GM12874 (cell line): ENCODE data around the gene PRRT4.

ENCODE experiments used
- TF ChIP-seq, protein P1 (sequence below): IDR thresholded peaks from 2 replicates; pipeline ENCODE4 v1.5.1; 2011; ENCODE audit warnings: low read depth, mild to moderate bottlenecking, control low read depth, low read length, moderate library complexity; ENCODE audit not compliant: insufficient read depth

The PRRT4 gene

DNA sequence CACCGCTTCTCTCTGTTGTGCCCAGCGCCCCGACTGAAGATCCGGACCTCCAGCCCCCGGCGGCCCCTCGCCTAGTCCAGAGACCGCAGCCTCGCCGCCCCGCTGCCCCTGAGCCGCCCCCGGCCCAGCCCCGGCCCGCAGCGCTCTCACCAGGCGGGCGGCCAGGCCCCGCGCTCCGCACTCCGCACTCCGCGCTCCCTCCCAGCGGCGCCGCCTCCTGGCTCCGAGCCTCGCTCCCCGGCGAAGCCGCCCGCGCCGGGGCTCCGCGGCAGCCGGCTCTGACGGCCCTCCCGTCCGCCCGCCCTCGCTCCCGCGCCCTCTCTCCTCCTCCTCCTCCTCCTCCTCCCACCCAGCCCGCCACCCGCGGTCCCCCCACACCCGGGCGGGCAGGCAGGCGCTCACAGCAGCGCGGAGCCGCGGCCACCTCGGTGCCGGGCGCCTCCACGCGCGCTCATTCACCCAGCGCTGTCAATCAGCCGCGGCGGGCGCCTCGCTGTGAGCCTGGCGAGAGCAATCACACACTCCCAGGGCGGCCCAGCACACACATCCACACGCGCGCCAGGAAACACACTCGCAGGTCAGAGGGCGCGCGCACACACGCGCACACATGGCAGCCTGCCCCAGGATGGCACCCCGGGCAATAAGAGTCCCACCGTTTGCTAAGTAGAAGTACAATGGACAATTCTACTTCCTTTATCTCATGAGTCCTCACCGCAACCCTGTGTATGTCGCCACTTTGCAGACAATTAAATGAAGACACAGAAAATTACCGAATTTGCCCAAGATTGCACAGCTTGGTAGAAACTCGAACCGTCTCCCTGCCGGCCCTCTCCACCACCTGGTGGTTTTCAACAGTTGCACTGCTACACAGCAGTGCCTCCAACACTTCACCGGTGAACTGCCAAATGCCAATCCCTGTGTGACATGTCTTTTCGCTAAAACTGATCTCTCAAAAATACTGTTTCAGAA lies at the start of gene PRRT4:
TSS of gene PRRT4 (minus strand) at position 280 of the 969 bp plus-strand sequence.
- TF ChIP-seq, protein P1, sequence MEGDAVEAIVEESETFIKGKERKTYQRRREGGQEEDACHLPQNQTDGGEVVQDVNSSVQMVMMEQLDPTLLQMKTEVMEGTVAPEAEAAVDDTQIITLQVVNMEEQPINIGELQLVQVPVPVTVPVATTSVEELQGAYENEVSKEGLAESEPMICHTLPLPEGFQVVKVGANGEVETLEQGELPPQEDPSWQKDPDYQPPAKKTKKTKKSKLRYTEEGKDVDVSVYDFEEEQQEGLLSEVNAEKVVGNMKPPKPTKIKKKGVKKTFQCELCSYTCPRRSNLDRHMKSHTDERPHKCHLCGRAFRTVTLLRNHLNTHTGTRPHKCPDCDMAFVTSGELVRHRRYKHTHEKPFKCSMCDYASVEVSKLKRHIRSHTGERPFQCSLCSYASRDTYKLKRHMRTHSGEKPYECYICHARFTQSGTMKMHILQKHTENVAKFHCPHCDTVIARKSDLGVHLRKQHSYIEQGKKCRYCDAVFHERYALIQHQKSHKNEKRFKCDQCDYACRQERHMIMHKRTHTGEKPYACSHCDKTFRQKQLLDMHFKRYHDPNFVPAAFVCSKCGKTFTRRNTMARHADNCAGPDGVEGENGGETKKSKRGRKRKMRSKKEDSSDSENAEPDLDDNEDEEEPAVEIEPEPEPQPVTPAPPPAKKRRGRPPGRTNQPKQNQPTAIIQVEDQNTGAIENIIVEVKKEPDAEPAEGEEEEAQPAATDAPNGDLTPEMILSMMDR = no peak

DNA sequence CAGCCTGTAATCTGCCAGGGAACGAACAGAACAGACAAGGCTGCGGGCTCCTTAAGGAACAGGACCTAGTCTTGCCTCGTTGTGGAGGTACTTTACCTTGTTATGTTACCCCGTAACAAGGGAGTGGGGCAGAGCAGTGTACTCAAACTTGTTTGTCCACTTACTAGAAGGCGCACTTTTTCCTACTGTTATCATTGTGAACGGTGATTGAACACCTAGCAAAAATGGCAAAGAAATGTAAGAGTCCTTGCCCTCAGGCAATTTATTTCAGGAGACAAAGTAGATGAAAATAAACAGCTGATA lies 48.9 kb upstream of the PRRT4 start:
- TF ChIP-seq, protein P1 = no peak

DNA sequence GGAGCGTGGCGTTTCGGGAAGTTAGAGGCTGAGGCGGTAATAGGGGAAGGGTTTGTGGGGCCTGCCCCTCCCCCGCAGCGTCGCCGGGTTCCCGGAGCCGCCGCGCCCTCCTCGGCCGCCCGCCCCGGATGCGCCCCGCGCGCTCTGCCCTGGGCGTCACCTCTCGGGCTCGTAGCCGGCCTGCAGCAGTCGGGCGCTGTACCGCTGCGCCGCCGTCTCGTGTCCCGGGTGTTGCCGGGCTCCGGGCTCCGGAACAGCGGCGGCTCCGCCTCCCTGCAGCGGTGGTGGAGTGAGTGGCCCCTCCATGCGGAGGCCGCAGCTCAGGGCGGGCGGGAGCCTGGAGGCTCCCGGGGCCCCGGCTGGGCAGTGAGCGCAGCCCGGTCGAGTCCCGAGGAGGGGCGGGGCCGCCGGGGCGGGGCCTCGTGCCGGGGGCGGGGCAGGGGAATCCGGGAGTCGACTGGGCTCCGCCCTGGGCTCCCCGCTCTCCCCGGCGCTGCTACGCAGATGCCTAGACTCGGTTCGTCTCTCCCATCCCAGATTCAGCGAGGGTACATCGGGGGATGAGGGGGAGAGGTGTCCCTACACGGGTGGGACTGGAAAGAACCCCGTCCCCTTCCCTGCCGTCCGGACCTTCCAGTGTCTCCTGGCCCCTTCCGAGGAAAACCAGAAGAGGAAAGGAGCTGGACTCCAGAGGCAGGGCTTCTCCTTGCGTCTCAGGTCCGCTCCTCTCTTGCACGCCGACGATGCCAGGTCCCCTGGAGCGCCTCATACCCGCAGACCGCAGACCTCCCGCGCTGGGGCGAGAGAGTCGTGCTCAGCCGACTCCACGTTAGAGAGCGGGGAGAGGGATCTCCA lies 48.3 kb upstream of the PRRT4 start, which contains the start of gene IMPDH1:
TSS of gene IMPDH1 (minus strand) at position 387 of the 855 bp plus-strand sequence. CDS start at position 306, 81 bp downstream.
- TF ChIP-seq, protein P1 = no peak

DNA sequence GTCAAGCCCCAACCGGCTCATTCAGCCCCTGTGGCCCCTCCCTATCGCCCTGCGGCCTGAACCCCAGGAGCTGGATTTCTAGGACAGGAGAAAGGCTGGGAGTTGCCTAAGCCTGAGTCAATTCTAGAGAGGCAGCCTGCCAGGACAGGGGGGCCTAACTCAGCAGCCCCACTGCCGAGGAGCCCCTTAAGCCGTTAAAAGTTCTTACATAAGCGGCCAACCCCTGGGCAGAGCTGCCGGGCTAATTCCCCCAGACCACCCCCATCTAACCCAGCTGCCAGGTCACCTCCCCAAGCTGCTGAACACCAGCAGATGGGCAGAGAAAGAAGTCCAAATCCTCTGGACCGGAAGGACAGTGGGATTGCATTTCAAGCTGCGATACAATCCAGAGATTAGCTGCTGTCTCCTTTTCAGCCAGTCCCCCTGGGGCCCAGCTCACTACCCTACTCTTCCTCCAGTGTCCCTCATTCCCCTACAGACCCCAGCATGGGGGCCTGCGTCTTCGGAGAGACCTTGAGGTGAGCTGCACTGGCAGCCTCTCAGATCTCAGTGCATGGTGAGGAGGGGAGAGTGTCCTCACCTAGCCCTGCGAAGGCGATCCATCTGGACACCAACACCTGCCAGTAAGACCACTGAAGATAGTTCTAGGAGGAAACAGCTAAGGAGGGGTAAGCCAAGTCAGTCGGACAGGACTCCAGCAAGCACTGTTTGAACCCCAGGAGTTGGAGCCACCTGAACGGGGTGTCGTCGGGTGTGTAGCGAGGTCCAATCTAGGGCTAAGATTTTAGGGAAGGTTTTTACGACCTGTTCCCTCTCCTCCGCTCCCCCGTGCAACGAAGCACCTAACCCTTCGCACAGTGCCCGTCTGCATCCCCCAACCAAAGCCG lies 47.5 kb upstream of the PRRT4 start:
- TF ChIP-seq, protein P1 = no peak

DNA sequence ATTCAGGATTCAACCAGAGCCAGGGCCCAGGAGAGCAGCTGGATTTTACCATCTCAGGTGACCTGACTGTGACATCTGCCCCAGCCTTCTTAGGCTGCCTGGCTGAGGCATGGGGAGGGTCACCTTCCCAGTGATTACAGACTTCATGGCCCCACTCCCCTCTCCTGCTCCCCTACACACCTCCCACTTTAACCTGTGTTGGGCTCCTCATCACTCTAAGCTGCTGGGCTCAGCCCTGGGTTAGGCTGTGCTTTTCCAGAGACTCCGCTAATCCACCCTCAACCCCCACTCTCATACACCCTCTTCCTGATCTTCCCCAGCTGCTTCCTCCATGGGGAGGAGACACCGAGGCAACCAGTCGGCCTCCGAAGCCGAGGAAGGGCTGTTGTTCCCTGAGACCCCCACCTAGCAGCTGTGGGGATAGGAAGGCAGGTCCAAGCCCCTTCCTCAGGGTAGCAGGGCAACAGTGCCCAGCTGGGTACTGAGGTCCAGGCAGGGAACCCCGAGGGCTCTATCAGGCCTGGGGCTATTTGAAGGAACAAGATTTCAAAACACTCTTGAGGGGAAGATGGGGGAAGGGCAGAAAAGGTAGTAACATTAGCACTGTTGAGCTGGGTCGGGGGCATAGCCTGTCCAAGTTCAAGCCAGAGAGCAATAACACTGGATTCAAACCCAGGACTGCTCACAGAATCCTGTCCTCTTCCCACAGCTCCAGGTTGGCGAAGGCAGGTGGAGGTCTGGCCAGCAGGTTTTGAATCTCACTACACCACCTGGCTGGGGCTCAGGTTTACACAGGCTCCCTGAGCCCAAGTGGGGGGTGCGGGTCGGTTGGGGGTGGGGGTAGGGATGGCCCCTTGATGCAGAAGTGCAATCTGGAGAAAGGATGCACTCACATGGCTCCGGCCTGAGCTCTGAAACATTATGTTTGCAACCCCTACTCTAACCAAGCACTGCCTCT lies 46.5 kb upstream of the PRRT4 start:
- TF ChIP-seq, protein P1 = no peak

DNA sequence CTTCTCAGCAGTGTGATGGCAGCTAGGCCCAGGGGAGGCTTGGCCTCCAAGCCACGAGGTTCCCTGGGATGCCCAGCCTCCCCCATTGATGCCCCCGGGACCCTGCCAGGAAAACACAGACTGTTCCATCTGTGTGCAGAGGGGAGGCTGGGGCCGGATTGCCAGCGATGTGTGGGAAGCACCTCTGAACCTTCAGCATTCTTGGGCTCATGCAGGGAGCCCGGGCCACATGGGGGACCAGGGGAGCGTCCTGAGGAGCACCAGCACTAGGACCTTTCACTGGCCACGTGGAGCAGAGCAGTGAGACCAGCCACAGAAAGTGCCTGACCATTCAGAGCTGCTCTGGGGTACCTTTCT lies 45.7 kb upstream of the PRRT4 start:
- TF ChIP-seq, protein P1 = no peak
